ENCODE results near the gene FBN1.

FBN1 gene

DNA sequence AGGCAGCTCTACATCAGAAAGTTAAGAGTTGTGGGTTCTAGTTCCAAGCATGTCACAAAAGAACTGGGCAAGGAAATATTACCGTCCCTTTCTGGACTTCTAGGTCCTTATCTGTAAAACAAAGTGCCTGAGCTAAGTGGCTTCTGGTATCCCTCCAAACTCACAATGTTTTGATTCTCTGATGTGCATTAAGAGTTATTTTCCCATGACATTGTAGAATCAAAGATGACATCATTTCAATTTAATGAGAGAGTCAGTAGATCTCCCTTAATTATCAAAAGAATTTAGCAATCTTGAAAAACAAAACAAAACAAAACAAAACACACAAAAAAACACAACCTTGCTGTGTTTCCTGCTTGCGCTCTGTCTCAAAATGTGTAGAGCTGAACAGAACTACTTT lies 225.6 kb downstream of the FBN1 start:
- no peak for DNase-seq

- no peak for DNase-seq
Observed at GRCh38 chr15:48418343-48418742, 227.2 kb downstream of the FBN1 start.

DNA sequence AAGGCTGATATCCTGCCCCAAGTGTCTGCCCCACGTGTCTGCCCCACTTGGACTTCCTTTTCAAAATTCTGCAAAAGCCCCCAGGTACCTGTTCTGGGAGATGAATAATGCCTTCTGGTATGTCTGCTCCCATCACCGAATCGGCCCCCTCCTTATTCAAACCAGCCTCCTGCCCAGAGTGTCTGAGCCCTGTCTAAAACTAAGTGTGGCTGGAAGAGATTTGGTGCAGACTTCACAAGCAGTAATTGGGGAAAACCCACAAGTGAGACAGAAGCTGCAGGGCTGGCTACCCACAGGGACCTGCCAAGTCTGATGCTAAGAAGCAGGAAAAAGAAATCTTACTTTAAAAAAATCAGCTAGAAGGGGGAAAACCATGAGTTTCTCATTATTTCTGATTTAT lies 229.2 kb downstream of the FBN1 start:
- DNase-seq, result no peak

DNA sequence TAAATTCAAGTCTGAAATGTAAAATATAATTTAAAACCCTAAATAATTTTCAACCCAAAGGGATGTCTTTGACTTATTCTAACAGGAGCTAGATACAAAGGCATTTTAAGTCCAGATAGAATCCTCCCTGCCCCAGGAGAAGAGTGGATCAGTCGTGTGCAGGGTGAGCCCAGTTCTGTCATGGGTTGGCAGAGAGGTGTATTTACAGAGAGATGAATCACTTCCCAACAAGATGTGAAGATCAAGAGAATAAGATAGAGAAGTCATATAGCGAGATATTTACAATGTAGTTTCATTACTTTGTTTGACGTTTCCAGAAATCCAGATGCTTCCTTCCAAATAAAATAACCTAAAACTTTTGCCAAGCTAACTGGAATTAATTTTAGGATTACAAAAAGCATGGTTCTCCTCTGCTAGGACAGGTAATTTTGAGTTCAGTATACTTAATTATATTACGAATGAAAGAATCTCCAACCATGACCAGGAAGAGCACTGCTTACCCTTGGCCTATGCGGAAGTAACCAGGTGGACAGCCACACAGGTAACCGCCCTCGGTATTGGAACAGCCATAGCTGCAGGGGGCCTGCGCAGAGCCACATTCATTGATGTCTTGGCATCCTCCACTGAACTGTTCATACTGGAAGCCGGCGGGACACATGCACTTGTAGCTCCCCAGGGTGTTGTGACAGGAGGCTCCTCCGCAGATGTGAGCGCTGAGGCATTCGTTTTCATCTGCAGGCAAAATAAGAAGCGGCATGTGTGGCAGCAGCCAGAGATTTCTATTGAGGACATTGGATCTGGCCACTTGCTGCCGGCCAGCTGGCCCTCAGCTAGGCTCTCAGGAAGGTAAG lies 230.2 kb downstream of the FBN1 start:
- DNase-seq, result no peak

DNA sequence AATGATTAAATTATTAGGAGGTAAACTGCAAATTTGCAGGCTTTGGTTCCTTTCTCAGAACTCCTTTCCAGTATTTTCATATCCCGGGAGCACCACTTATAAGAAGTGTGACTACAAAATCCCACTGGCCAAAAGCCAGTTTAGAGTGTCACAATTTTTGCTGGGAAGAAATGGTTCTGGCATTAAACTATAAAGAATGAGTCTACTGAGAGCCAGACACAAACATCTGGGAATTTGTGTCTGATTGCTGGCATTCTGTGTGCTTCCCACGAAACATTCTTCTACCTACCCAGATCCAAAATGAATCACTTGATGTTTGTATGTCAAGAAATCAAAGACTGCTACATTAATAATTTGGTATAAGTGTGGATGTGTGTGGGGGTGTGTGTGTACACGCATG lies 231.5 kb downstream of the FBN1 start:
- DNase-seq, result no peak

DNA sequence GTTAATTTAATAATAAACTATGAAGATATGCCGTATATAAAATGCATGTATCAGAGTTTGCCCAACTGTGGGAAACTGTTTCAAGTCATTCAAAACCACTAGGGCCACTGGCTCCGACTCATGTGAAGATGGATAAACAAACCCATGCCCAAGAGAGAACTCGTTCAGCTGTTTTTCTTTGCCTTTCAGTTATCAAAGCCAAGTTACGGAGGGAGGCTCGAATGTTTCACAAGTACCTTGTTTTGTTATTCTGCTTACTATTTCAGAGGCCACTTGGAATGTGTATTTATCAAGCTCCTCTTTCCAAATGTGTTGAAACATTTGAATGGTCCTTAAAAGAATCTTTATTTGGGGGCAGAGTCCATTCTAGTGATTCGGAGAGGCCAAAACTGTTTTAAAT lies 232.2 kb downstream of the FBN1 start:
- DNase-seq, result no peak

DNA sequence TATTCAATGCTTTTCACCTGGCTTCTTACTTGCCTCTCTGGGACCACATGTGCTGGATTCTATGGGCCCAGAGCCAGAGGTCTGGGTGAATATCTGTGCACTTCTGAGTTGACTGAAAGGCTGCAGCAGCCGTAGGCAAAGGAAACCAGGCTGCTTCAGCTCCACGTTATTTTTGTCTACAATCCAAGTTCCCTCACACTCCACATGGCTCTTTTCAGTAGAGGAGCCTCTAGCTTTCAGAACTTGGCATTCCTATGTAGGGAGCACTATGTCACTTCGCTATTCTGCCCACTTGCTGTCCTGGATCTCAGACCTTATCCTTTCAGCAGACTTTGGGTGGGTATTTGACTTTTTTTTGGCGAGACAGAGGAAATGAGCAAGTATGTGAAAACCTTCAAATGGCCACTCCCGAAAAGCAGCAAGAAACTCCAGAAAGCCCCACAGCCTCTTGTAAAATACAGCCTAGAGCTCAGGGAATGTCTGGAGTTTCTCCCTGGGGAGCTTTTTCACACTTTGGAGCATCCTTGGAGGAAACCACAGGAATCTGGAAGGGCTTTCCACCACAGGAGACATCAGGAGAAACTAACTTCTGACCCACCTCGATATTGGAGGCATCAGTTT lies 233.4 kb downstream of the FBN1 start:
- no peak for DNase-seq

DNA sequence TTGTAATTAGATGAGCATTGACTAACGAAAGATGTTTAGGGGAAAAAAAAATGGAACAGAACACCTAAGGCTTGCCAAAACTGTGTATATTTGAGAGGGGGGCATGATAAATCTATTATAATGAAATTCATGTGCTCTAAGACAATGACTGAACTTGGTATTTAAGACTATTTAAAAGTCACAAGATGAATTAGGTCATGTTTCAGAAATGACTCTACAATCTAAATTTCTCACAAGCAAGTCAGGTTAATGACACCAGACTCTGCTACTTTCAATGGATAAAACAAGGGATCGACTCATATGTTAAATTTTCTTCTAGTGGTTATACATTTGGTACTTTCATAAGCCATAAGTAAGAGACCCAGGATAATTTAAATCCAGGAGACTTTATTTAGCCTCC lies 235.9 kb downstream of the FBN1 start:
- DNase-seq, result no peak

GRCh38 chr15:48408327-48408726 lies 237.2 kb downstream of the FBN1 start:
- no peak for DNase-seq

DNA sequence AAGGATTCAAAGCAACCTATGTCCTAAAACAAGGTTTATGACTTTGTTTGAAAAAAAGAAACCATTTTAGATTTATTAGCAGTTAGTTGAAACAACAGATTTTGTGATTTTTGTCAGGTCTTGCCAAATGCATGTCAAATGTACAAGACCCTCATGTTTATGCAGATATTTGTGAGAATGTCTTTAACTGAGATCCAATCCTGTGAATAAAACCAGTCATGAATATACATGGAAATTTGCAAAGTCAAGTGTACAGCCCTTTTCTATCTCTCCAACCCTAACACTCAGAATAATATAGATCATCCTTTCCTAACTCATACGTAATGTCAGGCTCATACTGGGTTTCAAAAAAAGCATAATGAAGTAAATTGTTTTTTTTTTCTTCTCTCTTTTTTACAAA lies 237.9 kb downstream of the FBN1 start:
- no peak for DNase-seq

DNA sequence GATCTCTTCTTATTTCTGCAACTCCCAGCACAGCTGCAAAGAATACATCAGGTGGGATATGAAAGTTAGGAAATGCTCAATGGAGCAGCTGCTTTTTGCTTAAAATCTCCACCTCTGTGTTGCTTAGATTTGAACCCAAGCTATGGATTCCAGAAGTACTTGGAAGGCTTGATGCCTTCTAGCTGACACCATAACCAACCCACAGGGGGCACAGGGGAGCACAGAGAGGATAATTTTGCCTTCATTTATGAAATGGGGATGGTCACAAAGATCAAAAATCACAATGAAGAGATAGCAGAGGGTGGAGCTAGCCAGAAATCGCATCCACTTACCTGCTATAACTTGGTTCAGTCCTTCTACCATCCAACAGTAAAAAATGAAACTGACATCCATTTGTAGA lies 238.6 kb downstream of the FBN1 start:
- DNase-seq, result no peak

DNA sequence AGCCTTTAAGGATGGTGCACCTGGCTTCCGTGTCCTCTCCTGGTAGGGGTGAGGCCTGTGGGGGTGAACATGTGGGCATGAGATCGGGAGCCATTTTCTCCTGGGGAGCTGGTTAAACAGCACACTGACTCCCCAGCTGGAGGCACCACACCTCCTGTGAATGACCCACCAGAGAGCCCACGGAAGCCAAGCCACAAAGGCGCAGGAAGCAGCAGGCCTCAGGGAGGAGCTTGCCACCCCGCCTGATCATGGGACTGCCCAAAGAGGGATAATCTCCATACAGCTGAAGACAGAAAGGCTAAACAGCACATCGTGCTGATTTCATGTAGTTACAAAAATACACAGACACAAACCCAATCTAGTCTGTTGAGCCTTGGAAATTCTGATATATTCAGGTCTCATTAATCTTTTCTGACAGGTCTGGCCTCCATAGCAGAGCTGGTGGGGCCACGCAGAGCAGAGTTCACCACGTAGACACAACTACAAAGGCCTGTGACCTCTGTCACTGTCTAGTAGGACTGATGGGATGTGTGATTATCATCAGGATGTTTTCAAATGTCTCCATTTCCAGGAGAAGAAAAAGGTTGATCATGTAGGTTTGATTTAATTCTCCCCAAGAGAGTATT lies 239.1 kb downstream of the FBN1 start:
- DNase-seq, result no peak

- DNase-seq, result no peak
Observed at GRCh38 chr15:48402427-48403177, 242.9 kb downstream of the FBN1 start.

- no peak for DNase-seq
Observed at GRCh38 chr15:48400086-48400485, 245.4 kb downstream of the FBN1 start.

DNA sequence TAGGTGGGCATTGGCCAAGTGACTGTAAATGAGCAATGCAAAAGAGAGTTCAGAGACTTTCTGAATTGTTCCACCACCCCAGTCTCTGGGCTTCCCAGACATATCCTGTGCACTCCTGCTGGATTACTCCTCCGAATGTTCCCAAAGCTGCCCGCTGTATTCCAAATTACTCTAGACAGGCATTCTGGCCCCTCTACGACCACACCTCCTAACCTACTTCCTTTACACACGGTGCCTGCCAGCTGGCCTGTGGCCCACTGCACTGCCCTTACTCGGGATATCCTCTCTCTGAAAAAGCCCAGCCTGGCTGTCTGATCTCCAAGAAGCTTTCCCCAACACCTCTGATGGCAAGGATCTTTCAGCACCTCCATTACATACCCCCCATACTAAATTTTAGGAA lies 247.7 kb downstream of the FBN1 start:
- DNase-seq, result no peak

GRCh38 chr15:48396020-48396419 lies 249.5 kb downstream of the FBN1 start:
- DNase-seq, result no peak

DNA sequence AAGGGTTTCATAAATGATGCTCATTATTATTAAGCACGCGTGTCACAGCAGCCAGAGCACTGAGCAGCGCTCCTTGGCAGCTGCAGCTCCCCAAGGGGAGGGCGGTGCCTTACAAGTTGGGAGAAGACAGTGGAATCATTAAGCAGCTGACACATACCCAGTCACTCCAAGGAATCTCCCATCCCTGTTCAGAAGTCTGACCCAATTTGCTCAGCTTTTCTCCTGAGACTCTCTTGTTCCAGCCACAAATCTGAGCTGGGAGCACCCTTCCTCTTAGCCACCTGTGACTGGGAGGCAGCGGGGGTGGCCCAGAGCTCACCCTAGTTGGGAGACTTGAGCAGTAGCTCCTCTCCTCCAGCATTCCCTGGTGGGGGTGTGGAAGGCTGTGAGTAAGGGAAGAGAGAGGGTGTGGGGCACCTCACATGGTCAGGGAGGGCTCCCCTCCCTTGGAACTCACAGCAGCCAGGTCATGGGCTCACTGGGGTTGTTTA lies 249.9 kb downstream of the FBN1 start:
- DNase-seq, result no peak

- no peak for DNase-seq
Observed at GRCh38 chr15:48394970-48395369, 250.5 kb downstream of the FBN1 start.

DNA sequence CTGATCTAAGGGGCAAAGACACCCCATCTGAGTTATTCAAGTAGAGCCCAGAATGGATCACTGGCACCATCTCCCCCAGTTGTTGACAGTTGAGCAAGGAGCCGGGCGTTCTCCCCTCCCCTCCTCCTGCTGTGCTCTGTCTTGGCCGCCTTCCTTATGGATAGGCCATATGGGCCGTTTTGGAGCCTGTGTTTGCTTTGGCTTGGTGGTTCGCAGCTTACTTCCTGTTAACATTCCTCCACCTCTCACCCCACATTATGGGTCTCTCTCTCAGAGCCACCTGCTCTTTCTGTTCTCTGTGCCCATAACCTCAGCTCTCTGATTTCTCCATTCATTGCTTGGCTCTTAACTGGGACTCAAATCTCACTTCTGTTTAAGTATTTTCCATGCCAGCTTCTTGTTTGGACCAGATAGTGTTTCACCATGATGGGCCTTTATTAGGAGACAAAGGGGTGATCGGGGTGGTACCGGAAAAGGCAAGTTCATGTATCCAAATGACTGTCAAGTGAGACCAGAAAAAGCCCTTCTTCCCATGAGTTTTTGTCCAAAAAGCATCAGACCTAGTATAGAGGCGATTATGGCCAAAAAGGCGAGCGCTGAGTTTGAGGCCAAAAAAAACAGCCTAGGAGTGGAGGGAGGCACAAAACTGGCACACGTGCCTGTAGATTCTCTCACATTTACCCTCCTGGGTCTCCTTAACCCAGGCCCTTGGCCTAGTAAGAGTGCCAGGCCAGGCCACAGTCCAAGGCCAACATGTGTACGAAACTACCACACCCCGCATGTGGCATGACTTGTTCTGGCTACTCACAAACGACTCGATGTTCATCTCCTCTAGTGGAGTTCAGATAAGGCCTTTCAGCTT lies 251.6 kb downstream of the FBN1 start:
- no peak for DNase-seq

- DNase-seq, result no peak
Observed at GRCh38 chr15:48392356-48392755, 253.2 kb downstream of the FBN1 start.

- DNase-seq, result no peak
Observed at GRCh38 chr15:48391950-48392349, 253.6 kb downstream of the FBN1 start.

DNA sequence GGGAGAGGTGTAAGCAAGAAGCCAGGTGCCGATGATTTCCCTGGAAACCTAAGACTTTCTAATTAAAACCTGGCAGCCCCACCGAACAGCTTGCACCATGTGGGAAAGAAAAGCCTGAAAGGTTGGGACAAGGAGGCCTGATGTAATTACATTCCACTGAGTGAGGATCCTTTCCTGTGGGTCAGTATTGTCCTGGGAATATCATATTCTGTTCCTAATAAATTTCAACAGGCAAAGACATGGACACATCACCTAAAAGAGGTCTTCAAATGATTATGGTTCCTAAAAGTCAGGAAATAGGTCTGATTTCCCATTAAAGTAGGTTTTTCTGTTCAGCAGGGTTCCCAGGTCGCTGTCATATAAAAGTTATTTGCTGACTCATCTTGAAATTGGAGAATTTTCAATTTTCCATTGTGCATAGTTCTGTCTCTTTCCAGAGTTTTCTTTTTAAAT lies 255.8 kb downstream of the FBN1 start:
- DNase-seq, result no peak
